Vagina (tissue), 2 donors: ENCODE data around the gene NANOGP8.

Source experiments
- CTCF ChIP-seq, 3 experiments: fragments of 450-650 bp in 2 of 3; fragments of 200-600 bp in 1 of 3; sonication (generic) in 1 of 3; IDR thresholded peaks; one replicate each; pipeline ENCODE4 v1.5.1; 2017 to 2019; ENCODE audit warnings: antibody characterized with exemption in 3 of 3, mild to moderate bottlenecking in 2 of 3, moderate library complexity in 2 of 3
- POLR2A ChIP-seq, 2 donors: fragments of 450-650 bp; IDR thresholded peaks; one replicate each; pipeline ENCODE4 v1.6.1; 2017; ENCODE audit warnings: antibody characterized with exemption in 2 of 2, mild to moderate bottlenecking in 2 of 2, moderate library complexity in 2 of 2
- POLR2AphosphoS5 ChIP-seq, 2 donors: sonication (generic); formaldehyde crosslinking; IDR thresholded peaks; one replicate each; pipeline ENCODE4 v1.9.0; 2017; ENCODE audit warnings: antibody characterized with exemption in 2 of 2, mild to moderate bottlenecking in 2 of 2, low read depth in 1 of 2; ENCODE audit not compliant: insufficient read depth in 1 of 2

- no peak for TF ChIP-seq CTCF (IDR thresholded peaks at IDR 0.05)
- no peak for TF ChIP-seq POLR2AphosphoS5 (IDR thresholded peaks at IDR 0.05; ENCODE audit: insufficient read depth in 1 of 2, low read depth in 1 of 2)
- TF ChIP-seq POLR2A (IDR thresholded peaks at IDR 0.05) = no peak
Measured at GRCh38 chr15:35117543-35118265, 32.6 kb upstream of the NANOGP8 start.
